ENCODE measurements around the gene INTS1.

Gene INTS1

DNA sequence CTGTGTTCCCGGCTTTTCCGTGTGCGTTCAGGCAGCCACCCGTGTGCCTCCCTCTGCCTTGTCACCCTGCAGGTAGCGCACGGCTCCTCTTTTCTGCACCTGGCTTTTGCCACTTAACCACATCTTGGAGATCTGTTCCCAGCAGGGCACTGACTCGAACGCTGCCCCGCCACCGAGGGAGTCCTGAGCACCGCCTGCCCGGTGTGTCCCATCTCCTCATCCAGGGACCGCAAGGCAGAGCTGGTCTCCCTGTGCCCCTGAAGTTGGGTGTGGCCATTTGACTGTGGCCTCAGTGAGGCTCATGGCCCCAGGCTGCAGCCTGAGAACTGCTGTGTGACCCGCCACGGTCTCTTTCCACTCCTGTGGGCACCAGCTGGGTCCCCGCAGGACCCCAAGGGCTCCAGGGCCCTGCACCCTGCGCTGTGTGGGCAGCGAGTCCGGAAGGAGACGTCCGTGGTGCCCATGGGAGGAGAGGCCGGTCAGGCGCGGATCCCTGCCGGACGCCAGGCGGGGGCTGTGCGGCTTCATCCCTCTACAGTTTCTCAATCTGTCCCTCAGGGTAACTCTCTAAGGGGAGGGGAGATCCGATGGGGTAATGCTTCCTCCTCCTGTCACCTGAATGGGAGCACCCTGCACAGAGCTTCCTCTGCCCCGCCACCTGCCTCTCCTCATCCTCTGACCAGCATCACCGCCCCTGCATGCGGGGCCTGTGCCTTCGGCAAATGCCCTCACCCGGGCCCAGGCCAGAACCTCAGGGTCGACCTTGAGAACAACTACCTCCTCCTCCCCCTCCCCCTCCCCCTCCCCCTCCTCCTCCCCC is 1.8 kb upstream of the INTS1 start:
- no peak for DNase-seq

DNA sequence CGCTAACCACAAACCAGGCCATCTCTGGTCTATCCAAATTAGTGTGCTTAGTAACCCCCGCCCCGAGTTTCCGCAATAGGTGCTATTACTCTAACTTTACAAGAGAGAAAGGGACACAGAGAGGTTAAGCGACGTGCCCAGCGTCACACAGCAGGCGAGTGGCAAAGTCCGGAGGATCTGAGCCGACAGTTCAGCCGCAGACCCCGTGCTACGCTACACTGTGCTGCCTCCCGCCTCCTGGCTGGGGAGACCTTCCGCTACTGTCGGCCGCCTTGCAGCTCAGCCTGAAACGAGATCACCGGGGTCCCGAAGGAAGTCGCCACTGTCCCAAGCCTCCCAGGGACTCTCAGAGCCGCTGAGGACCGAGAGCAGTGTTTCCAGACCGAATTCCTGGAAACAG is 799 bp downstream of the INTS1 start:
- no peak for DNase-seq

DNA sequence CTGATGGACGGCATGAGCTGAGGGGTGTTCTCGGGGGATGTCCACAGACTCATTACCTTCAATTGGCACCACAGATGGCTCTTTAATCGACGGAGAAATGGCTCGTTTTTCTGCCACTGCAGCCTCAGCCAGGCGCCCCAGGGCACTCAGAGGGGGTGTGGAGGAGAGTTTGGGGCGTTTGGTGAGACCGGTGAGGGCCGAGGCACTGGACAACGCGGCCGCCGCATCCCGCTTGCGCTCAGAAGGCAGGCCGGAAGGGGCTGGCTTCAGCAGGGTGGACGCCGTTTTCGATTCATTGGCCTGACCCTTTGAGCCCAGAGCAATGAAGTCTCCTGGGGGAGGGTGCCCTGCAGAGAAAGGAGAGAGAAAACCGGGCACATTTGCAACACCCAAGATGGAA is 1.3 kb downstream of the INTS1 start:
- DNase-seq, result no peak

DNA sequence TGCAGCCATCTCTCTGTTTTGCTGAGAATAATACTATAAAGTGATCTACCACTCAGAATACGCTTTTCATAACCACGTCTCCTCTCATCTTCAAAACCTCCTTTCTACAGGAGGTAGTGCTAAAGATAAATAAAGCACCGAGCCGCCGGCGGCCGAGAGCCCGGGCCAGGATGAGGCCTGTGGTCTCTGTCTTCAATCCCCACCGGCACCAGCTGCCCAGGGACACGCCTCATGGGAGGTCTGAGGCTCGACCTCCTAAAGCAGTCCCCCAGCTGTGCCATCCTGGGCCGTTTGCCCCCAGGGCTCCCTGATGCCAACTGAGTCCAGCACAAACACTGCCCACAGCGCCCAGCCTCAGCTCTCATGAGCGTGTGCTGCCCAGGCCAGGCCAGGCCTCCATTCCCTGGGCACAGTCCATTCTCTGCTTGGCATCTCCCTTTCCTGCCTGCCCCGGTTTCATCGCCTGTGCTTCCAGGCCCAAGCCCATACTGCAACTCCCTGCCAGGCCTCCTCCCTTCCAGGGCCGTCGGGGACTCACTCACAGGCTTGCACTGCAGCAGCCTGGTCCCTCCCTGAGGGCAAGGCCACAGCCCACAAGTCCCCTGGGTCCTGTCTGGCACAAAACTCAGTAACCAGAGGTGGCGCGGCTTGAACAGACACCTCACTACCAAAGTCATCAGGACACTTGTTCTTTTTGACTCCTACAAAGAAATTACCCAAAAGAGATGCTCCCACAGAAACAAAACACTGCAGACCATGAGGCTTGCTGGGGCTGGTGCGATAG is 2.5 kb downstream of the INTS1 start:
- DNase-seq, result no peak

DNA sequence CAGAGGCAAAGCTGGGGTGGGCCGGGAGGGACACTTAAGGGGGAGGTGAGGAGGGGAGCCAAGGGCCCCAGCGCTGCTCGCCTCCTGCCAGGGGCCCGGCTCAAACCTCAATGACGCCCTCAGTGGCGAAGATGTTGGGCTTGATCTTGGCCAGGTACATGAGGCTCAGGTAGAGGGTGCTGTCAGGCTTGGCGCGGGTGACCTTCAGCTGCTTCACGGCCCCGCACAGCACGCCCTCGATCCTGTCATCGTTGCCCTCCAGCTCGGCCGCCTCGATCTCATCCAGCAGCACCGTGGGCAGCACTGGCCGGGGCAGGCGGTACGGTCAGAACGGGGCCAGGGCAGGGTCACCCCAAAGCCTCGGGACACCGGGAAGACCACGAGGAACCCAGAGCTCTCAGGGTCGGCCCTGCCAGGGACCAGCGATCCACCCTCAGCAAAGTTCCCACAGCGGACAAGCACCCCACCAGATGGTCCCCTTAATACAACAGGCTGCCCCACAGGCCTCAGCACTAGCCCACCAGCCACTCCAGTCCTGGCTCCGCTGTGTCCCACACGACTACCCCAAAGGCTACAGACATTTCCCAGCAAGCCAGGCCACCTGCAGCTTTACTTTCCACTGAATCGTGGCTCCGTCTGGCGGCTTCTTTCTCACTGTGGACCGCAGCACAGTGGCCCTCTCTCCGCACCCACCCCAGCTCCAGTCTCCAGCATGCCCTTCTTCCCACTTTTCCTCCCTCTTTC is 4.0 kb downstream of the INTS1 start:
- no peak for DNase-seq

DNA sequence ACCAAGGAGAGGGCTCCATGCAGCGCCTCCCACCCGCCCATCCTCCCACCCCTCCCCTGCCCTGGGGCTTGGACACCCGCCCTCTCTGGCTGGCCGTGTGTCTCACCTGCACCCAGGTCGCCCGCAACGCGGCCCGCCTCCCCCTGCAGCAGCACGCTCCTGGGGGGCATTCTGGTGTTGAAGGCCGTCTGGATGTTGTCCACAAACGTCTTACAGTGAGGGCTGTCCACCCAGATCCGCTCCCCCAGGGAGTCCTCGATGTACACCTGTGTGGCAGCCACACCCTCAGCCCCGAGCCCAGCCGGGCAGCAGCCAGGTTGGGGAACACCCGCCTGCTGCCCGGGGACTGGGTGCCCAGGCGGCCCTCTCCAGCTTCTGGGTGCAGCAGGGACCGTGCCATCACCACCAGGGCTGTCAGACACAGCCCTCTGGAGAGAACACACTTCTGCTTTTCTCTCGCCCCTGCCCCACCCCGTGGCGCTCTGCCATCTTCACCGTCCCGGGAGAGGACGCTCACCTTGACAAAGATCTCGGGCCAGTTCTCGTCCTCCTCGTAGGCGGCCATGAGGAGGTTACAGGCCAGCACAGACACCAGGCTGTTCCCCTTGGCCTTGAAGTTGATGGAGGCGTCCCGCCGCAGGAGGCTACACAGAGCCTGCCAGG is 4.7 kb downstream of the INTS1 start:
- no peak for DNase-seq

DNA sequence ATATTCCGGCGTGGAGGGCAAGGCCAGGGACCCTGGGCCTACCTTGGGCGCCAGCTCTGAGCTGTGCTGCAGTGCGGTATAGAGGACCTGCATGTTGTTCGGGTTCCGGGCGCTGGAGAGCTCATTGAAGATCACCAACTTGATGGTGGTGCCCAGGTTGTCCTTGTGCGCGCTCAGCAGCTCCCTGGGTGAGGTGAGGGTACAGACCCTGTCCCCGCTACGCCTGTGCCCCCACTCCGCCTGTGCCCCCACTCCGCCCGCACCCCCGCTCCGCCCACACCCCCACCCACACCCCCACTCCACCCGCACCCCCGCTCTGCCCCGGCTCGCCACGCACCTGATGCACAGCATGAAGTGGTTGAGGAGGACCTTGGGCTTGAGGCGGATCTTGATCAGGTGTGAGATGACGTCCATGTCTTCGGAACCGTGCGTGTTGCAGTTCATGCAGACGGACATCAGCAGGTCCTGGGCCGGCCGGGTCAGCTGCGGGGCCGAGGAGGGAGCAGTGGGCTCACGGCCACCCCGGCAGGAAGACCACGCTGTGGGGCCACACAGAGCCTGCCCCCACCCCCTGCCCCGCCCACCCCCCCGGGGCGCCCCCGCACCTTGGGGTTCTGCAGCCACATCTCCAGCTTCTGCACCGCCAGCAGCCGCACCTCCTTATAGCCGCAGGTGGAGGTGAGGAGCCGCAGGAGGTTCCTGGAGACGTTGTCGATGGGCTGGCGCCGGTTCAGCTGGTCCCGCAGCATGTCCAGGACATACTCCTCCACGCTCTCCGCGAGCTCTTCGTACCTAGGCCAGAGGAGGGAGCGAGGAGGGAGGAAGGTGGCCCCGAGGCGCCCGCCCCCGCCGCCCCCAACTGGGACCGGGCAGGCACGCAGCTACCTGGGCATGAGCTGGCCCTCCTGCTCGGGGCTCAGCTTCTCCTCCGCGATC is 5.6 kb downstream of the INTS1 start:
- DNase-seq, result no peak

DNA sequence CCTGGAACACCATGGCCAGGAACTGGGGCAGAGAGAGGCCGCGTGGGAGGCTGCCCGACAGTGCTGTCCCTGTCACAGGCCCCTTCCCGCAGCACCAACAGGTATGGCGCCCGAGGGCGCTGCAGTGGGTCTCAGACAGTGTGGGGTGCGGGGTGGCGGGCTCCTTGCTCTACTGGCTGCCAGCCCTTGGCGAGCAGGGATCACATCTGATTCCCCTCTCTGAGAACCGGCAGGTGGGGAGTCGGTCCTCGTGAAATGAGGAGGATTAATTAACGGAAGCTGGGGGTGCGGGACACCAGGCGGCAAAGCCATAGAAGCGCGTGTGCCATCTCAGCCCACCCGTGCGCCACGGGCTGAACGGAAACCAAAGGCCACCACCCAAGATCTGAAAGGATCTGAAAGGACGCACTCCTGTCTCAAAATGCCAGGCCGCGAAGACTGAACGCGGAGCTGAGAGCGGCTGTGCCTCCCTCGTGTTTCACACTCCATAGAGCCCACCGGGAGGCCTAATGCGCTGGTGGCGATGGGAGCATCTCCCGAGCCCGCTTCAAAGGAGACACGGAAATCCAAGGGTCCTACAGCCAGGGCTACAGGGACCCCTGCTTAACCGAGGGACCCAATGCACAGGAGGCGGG is 6.8 kb downstream of the INTS1 start:
- DNase-seq, result no peak

DNA sequence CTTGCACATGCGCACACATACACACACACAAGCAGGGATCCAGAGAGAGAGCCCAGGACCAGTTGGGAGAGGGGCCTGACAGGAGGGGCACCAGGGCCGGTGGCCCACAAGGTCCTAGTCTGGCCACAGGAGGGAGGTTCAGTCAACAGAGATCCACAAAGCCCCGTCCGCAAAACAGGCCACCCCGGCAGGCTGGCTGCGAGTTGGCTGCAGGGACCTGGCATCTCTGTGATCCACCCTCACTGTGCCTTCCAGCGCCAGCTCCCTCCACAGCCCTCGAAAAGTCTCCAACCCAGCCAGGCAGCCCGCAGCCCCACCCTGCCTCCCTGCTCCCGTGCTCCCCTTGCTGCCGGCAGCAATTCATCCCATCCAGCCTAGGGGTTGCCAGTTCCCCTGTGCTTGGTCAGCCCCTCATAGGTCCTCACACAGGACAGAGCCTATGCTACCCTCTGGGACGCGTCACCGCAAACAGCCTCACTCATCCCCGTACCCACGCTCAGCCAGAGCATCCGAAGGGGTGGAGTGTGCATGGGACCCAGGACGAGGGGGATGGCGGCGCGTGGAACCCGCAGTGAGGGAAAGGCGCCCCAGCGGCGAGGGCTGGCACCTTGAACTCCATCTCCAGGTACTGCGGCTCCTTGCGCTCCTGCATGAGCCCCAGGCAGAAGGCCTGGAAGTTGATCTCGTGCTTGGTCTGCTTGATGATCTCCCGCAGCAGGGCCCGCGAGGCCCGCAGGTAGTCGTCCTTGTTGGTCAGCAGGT is 7.5 kb downstream of the INTS1 start:
- no peak for DNase-seq

DNA sequence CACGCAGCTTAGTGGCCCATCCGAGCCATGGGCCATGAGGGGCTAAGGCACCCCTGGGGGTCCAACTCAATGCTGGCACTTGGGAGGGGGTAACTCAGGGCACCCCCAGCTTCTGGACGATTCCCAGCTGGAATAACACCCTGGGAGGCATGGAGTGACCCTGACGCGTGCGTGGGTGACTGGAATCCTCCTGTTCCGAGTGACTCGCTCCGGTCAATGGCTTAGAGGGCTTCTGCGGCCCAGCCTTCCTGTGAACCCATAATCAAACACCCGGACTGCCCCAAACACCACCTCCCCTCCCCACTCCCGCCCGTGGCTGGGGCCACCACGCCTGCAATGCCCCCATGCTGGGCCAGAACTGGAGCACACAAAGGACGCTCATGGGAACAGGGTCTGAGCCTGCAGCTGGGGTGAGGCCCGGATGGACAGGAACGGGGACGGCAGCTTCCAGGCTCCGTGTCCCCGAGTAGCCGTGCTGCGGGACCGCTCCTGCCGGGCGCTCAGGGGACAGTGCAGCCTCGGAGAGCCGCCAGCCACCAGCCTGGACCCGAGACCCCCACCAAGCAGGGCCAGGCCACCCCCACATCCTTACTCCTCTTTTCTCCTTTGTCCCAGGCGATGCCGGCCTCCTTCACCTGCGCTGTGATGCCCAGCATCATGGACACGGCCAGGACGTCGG is 8.5 kb downstream of the INTS1 start:
- no peak for DNase-seq

DNA sequence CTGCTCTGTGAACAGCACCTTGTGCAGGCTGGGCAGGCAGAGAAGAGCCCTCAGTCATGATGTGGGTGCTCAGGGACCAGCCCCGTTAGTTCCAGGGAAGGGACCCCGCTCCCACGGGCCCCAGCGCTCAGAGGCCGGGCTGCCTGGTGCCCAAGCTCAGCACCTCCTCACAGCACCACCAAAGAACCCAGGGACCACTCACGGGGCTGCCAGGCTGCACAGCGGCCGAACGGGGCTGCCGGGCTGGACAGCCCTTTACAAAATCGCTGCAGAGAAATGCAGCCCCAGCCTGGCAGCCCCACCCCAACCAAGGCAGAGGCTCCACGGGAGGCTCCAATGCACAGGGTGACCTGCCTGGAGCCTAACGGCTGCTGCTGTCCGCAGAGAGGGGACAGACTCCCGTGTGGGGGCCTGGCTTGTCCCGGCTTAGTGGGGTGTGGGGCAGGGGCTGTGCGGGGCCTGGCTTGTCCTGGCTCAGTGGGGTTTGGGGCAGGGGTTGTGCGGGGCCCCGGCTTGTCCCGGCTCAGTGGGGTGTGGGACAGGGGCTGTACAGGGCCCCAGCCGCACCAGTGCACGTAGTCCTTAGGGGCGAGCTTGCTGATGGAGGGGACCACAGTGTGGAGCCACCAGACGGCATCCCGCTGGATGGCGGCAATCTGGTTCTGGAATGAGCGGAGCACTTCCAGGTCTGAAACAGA is 9.2 kb downstream of the INTS1 start:
- DNase-seq, result no peak

DNA sequence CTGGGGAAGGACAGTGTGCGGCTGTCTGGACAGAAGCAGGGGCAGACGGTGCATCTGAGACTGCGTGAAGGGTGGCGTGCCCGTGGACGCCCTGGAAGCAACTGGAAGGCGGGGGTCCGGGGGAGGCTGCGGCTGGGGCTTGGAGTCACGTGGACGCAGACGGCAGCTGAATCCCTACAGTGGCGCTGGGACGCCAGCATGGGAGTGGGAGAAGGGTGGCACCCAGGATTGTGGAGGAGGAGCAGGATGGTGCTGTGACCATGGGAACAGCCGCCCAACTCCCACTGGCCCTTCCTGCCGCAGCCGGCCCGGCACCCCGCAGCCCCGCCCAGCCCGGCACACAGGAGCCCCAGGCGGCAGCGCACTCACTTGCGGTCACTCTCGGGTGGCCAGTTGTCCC is 9.7 kb downstream of the INTS1 start:
- no peak for DNase-seq

DNA sequence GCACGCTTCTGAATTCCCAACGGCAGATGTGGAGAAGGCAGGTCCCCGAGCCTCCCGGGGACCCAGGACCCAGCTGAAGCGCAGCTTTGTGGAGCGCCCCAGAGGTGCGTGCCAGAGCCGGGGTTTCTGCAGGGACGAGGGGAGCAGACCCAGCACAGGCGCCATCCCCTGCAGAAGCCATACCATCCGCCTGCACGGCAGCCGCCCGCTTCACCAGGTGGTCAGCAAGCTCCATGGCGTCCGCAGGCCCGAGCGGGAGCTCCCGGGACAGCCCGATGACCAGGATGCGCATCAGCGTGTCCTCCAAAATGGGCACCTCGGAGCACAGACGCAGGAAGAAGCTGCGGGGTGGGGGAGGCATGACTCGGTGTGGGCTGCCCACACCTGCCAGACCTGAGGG is 10.6 kb downstream of the INTS1 start:
- no peak for DNase-seq

DNA sequence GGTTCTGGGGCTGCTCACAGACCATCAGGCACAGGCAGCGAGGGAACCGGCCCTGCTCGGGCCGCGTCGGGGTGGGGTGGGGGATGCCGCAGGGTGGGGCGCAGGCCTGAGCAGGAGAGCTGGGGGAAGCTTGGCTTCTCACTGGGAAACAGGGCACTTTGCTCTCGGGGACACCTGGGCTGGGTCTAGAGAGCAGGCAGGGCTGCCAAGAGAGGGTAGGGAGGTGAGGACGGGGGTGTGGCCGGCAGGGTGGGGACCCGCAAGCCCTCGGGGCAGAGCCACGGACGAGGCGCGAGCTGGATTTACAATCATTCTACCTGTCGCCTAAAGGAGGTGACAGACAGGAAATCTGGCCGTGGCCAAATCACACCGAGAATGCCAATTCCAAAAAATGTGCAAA is 11.1 kb downstream of the INTS1 start:
- DNase-seq, result no peak

DNA sequence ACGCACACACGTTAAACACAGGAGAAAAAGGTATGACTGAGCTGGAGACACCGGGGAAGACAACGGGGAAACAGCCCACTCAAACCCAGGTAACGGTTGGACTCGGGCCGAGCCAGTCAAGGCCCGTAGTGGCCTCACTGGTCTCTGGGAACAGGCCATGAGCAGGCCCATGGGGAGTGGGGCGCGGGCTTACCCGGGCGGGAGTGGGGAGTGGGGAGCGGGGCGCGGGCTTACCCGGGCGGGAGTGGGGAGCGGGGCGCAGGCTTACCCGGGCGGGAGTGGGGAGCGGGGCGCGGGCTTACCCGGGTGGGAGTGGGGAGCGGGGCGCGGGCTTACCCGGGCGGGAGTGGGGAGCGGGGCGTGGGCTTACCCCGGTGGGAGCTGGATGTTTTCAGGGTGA is 11.5 kb downstream of the INTS1 start:
- no peak for DNase-seq

DNA sequence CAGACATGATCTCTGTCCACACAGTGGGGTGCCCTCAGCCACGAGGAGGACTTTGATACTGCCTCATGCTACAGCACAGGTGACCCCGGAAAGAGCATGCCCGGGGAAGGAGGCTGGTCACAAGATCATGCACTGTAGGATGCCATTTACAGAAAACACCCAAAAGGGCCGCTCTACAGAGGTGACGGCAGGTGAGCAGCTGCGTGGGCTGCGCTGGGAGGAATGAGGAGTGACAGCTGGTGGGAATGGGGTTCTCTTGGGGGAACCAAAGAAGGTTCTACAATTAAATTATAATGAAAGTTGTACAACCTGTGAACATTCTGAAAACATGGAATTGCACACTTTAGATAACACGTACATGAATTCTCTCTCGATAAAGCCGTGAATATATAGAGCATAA is 12.0 kb downstream of the INTS1 start:
- DNase-seq, result no peak

DNA sequence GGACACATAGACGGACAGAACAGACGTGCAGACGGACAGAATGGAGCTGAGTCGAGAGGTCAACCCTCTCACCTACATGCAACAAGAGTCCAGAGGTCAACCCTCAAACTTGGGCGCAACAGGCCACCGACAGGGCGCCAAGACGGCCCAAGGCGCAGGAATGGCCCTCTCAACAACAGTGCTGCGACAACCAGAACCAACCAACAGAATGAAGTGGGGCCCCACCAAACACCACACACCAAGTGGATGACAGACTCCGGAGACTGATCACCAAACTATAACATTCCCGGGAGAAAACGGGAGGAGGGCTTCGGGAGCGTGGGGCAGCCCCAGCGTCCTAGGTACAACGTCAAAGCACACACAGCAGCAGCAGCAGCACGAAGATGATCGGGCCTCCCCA is 13.4 kb downstream of the INTS1 start:
- no peak for DNase-seq

DNA sequence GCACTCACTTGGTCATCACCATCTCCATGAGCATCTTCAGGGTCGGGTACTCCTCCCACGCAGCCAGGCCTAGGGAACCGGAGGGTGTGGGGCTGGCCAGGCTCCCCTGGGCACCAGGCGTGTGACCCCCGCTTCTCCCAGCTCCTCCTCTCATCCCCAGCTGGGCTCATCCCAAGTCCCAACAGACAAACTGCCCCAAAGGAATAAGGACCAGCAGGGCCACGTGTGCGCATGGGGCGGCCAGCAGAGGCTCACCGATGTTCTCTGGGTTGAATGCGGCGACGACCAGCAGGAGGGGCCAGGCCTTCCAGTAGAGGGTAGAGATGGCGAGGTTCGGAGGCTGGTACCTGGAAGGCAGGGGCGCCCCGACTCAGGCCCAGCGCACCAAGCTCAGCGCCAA is 14.9 kb downstream of the INTS1 start:
- no peak for DNase-seq

DNA sequence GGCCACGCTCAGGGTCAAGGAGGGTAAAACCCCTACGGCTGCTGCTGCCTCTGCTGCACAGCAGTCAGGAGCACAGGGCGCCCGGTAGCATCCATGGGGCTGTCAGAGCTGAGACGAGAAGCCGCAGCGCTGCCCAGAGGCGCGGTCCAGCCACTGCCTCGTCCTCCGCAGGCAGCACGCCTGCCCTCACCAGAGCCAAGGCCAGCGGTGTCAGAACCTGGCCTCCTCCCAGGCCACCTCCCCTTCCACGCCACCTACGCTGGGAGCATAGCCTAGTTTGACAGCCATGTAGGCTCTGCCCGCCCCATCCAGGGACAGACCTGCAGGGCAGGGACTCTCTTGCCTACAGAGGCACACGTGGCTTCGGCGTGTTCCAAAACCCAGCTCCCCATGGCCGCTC is 16.2 kb downstream of the INTS1 start:
- no peak for DNase-seq

DNA sequence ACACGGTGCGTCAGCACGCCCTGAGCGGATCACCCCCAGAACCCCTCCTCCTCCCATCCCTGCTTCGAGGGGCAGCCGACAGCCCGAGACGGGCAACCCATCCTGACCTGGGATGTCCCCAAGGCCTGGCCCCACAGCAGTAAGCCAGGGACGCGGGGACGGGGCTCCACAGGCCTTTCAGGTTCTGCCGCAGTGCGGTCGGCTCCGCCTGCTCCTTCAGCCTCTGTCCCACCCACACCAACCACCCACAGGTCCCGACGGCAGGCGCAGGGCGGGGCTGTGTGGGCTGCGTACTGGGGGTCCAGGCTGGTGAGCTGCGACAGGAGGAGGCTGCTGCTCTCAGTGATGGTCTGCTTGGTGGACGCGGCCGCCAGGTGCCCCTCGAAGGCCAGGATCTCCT is 16.7 kb downstream of the INTS1 start:
- no peak for DNase-seq

Measured in DMS 273 treated with DMSO at 0.1 percent for 48 hours (cell line).